Spleen (tissue), 7 donors: ENCODE measurements around the gene RPS15.

Experiments
- POLR2A ChIP-seq, 3 donors: fragments of 450-650 bp; IDR thresholded peaks; one replicate each; pipeline ENCODE4 v1.5.1; 2017; ENCODE audit warnings: antibody characterized with exemption in 3 of 3, mild to moderate bottlenecking in 1 of 3
- TF ChIP-seq, protein P1 (sequence below), 11 experiments: fragments of 200-600 bp in 7 of 11; fragments of 450-650 bp in 4 of 11; sonication (generic) in 4 of 11; IDR thresholded peaks in 8 of 11; conservative IDR thresholded peaks in 3 of 11; 1 replicate in 7 of 11; 2 replicates in 4 of 11; pipeline versions ENCODE4 v1.4.0 to v1.8.0; 2016 to 2021; ENCODE audit warnings: antibody characterized with exemption in 11 of 11, inconsistent platforms in 4 of 11, mild to moderate bottlenecking in 1 of 11
- donor health status: DM: no; HTN: no; CAD: no; lungs with moderate emphysema.
- donor health status: DM: no; HTN: no; CAD: no.
- donor health status: DM: no; HTN: no; CAD: no.

DNA sequence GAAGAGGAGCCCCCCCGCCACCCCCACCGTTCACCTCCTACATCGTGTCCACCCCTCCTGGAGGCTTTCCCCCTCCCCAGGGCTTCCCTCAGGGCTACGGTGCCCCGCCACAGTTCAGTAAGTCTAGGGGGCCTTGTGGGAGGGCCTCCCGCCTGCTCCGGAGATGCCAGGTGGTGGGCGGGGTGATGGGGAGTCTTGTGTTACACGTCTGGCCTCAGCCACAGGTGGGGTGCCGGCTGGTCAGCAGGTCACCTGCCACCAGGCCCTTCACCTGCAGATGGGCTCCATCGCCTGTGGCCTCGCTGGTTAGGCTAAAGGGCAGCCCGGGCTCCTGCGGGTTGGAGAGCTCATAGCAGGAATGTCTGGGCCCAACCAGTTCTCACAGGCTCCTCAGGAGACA is 8.0 kb upstream of the RPS15 start:
- TF ChIP-seq, protein P1, sequence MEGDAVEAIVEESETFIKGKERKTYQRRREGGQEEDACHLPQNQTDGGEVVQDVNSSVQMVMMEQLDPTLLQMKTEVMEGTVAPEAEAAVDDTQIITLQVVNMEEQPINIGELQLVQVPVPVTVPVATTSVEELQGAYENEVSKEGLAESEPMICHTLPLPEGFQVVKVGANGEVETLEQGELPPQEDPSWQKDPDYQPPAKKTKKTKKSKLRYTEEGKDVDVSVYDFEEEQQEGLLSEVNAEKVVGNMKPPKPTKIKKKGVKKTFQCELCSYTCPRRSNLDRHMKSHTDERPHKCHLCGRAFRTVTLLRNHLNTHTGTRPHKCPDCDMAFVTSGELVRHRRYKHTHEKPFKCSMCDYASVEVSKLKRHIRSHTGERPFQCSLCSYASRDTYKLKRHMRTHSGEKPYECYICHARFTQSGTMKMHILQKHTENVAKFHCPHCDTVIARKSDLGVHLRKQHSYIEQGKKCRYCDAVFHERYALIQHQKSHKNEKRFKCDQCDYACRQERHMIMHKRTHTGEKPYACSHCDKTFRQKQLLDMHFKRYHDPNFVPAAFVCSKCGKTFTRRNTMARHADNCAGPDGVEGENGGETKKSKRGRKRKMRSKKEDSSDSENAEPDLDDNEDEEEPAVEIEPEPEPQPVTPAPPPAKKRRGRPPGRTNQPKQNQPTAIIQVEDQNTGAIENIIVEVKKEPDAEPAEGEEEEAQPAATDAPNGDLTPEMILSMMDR (IDR thresholded peaks at IDR 0.05 in 8 of 11, conservative IDR thresholded peaks at IDR 0.05 in 3 of 11): no peak
- no peak for TF ChIP-seq POLR2A (IDR thresholded peaks at IDR 0.05)
